Activated effector memory CD4-positive, alpha-beta T cell treated with anti-CD3 and anti-CD28 coated beads, Interleukin-2, amount 50 U/mL, for 16 hours (primary cell): ENCODE results near the gene LLGL2.
A peak's percentile ranks its signal among the peaks of the same experiment; 100 is the strongest.

Experiments used
- DNase-seq: peaks from one replicate; pipeline ENCODE4 v3.0.0-alpha.2; 2020

Gene LLGL2

GRCh38 chr17:75525806-75526554, 483 bp downstream of the LLGL2 start:
- DNase-seq = peak; percentile 66

DNA sequence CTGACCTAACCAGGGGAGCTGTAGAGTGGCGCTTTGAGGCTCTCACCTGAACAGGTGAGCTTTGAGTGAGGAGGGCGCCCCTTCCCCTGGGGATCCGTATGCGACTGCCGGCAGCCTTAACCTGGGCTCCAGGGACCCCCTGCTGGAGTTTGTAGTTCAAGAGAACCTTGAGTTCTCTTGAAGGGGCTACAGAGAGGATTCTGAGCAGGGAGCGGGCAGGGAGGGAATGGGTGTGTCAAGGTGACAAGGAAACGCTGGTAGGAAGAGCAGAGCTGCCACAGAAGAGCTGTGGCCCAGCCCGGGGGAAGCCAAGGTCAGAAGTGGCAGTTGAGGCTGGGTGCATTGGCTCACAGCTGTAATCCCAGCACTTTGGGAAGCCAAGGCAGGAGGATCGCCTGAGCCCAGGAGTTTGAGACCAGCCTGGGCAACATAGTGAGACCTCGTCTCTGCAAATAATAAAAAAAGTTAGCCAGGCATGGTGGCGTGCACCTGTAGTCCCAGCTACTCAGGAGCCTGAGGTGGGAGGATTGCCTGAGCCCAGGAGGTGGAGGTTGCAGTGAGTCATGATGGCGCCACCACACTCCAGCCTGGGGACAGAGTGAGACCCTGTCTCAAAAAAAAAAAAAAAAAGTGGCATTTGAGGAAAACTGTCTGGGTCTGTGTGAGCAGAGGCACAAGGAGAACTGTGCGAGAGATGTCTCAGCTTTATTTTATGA, 1.2 kb downstream of the LLGL2 start:
- no peak for DNase-seq

DNA sequence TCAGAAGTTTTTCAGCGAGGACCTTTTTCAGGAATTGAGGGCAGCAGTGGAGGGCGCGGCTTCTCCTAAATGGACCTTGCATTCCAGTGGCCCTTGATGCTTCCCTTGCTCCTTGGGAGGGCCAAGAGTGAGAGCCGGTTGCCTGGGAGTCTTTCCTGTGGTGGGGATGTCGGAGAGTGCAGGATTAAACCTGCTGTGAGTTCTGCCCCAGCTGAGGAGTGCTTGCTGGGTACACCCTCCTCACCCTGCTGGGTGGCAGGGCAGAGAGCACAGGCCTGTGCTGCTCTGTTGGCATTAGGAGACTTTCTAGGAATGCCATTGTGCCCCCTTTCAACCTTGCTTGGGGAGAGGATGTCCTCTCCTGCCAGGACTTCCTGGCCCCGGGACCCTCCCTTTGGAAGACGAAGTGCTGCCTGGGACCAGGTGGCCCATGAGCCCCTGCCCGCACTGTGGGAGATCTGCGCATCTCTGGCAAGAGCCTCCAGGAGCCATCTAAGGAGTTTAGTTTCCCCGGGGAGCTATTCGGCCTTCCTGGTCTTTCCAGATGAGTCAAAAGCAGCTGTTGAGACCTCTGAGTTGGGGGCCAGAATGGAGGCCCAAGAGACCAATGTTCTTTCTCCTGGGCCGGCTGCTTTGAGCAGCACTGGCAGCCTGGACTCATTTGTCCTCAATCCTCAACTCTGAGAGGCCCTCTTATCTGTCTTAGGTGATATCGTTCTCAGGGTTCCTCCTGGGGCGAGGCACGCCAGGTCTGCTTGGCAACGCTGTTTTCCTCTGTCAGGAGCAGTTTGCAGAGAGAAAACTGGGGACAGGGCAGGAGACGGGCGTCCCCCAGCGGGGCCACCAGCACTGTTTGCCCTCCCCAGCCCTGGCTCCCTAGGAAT, 5.6 kb downstream of the LLGL2 start:
- no peak for DNase-seq

DNA sequence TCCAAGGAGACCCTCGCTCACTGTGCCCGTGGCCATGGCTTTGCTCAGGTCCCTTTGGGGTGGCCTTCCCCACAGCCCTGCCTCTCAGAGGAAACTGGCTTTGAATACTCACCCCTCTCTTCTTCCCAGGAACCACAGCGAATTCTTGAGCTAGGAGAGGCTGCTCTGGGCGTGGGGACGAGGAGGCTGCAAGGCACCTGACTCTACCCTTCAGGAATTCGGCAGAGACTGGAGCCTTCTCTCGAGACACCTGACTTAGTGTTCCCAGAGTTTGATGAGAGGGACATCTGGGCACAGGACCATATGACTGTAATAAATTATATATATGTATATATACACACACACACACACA, 6.2 kb downstream of the LLGL2 start:
- DNase-seq = no peak

GRCh38 chr17:75535119-75535537, 9.6 kb downstream of the LLGL2 start:
- DNase-seq = peak; percentile 82

DNA sequence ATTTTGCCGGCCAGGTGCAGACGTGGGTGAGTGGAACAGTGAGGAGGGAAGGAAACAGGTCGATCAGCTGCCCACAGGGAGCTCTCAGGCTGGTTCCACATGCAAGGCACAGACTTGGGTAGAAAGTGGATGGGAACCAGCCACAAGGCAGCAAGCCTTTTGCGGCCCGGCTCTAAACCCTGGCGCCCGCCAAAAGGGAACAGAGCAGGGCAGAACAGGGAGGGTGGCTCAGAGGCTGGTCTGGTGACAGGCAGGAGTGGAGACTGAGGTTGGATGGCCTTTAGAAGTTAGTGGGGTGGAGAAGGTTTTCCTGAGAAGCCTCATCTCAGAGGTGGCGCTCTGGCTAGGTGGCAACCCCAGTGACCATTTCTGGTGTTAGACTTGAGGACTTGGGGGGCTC, 10.4 kb downstream of the LLGL2 start:
- no peak for DNase-seq

- no peak for DNase-seq
Observed at GRCh38 chr17:75536366-75536765, 10.9 kb downstream of the LLGL2 start.

- DNase-seq = no peak
Observed at GRCh38 chr17:75539967-75540729, 14.7 kb downstream of the LLGL2 start.

DNA sequence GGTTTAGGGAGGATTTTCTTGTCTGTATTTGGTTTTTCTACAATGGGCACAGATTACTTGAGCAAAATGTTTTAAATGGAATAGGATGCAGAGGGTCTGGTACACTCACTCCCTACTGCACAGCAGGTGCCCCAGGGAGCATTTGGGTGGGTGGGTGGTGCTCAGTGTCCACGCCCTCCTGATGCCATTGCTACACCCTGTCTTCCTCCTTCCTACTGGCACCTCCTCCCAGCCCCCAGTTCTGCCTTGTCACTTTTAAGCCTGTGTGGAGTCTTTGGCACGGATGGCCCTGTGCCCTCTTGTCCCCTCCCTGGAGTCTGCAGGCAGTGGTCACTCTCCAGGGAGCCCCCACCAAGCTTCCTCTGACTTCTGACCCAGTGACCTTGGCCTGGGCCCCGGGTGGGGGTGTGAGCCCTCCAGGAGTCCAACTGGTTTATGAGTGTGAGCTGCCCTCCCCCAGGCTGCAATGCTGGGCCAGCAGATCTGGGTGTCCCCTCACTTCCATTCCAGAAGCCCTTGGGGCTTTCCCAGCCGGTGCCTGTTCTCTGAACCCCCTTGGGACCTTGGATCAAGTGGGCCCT, 15.5 kb downstream of the LLGL2 start:
- DNase-seq = no peak

DNA sequence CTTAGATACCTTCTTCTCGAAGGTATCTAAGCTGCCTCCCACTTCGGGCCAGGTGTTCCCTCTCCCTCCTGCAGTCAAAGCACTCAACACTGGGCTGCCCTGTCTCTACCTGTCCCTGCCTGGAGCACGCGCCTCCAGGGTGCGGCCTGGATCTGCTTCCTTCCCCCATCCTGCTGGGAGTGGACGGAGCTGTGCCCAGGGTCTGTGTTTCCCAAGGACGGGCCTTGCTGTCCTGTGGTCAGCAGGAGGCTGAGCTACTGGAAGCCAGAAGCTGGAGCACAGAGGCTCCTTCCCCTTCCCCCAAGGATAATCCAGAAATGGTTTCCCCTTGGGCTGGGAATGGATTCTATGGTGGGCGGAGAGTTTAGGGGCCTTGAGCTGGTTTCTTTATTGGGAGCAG, 16.7 kb downstream of the LLGL2 start:
- DNase-seq = no peak

GRCh38 chr17:75542728-75543336, 17.3 kb downstream of the LLGL2 start:
- no peak for DNase-seq

DNA sequence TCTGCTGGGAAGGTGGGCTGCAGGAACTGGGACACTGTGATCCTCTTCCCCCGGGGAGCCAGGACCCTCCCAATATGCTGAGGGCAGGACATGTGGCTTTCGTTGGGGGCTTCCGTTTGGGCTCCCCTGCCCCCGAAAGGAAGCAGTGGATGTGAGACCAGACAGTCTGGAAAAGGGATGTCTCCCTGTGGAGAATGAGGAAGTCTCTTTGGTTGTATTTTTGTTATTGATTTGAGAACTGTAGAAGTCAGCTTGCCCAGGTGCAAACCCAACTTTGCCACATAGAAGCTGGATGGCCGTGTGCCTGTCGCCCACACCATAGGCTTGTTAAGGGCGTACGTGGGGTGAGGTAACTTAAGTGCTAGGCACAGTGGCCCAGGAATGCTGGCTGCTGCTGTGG, 18.8 kb downstream of the LLGL2 start:
- DNase-seq = no peak

GRCh38 chr17:75546181-75546580, 20.7 kb downstream of the LLGL2 start:
- no peak for DNase-seq

- no peak for DNase-seq
Observed at GRCh38 chr17:75547091-75547490, 21.6 kb downstream of the LLGL2 start.

DNA sequence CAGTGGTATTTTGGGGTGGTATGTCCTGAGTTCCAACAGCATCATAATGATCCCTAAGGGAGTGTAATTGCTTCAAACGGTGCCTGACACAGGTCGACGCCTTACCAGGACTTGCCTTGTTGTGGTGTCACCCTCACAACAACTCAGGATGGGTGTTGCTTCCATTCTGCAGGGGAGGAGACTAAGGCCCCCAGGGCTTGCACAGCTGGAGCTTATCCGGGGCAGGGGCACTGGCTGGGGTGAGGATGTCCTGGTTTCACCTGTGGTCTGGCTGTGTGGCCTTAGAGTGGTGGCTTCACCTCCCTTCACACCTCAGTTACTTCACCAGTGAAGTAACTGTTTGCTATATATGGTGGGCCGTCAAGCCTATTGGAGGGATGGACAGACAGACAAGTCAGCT, 23.3 kb downstream of the LLGL2 start:
- no peak for DNase-seq

DNA sequence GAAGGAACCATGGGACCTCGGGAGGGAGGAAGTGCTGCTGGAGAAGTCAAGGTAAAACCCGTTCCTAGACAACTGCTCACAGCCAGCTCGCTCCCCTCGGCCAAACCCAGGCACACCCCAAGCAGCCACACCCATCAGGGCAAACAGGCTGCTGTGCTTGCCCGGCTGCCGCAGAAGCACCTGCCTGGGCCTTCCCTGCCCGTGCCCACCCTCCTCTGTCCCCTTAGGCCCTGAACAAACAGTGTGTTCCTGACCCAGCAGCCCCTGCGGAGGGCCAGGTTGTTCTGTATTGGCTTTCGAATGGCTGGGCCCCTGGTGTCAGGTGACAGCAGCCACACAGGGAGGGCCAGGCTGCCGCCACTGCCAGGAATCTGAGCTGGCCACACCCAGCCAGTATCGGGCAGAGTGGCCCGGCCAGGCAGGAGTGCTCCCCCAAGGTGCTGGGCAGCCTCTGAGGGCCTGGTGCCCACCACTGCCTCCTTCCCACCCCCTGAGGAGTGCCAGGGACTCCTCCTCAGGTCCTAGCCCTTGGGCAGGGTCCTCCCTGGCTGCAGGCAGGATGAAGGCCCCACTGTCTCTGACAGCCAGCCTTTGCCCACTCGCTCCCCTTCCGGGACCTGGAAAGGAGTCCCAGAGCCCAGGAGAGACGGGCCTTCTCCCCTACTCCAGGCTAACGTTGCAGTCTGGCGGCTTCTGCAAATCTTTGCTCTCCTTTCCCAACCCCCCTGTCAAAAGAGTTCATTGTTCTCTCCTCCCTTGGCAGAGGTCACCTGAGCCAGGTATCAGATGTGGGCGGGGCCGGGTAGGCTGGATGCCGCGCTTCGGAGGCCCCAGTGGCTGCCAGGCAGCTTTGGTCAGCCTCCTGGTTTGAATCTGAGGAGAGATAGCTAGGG, 24.0 kb downstream of the LLGL2 start:
- DNase-seq = no peak

DNA sequence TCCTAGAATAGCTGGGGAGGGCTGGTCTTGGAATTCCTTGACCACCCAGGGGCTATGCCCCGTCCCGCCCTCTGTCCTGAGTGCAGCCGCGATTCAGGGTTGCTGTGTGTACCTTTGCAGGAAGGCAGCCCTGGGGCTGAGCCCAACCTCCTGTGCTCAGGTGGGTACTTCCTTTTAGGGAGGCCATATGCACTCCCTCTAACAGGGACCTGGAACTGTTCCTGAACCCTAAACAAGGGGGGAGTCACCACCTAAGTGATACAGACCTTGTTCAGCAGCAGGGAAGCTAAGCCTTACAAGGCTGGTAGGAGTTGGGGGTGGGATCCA, 24.6 kb downstream of the LLGL2 start:
- no peak for DNase-seq

DNA sequence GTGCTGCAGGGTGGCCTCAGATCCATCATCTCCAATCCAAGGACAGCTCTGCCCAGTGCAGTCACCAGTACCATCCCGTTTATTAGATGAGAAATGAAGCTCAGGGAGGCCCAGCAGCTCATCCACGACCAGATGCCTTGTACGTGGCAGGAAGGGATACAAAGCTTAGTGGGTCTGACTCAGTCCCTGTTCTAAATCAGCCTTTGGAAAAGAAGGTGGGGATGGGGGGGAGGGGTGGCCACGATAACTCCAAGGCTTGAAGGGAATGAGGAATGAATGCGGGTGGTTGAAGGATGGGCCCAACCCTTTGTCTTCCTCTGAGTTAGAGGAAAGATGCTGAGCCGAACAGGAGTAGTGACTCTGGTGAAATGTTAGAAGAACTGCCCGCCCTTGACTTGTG, 25.8 kb downstream of the LLGL2 start:
- DNase-seq = no peak

DNA sequence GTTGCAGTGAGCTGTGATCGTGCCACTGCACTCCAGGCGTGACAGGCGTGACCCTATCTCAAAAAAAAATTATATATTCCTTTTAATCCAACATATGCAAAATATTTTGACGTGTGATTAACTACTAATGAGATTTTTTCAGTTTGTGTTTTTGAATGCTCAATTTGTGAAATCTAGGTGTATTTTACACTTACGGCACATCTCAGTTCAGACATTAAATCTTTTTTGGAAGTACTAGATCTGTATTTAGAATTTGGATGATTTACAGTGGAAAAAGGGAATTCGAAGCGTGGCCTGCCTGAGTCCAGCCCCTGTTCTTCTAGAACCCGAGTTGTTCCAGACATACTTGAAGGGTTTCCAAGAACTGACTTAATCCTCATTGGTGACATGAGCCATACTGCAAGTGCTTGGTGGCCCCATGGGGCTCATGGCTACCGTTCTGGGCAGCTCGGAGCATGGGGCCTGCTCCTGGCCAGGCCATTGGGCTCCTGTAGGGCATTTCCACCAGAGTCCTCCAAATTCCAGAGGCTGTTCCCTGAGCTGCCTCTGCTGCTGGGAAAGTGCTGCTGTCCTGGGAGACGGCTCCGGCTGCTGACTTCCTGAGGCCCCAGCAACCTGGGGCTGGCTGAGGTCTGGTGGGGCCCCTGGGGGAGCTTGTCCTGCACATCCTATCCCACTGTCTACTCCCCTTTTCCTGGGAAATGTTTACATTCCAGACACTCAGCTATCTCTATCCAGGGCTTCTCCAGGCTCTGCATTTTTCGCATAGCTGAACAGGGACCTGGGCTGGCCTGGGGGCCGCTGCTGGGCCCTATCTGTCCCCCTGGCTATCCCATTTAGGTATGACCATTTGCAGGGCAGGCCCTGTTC, 27.2 kb downstream of the LLGL2 start:
- DNase-seq = no peak
